MM.1S (cell line): ENCODE results near the gene GASK1A.

Experiments
- EZH2 ChIP-seq: fragments of 300-600 bp; sonication (generic); optimal IDR thresholded peaks from 2 replicates; pipeline ENCODE3; 2017; ENCODE audit warnings: low read depth, mild to moderate bottlenecking, antibody characterized with exemption, low read length, mixed read lengths
- TF ChIP-seq, protein P1 (sequence below): fragments of 300-600 bp; sonication (generic); IDR thresholded peaks from 2 replicates; pipeline ENCODE4 v1.5.1; 2016; ENCODE audit warnings: antibody characterized with exemption, low read length, mixed read lengths

DNA sequence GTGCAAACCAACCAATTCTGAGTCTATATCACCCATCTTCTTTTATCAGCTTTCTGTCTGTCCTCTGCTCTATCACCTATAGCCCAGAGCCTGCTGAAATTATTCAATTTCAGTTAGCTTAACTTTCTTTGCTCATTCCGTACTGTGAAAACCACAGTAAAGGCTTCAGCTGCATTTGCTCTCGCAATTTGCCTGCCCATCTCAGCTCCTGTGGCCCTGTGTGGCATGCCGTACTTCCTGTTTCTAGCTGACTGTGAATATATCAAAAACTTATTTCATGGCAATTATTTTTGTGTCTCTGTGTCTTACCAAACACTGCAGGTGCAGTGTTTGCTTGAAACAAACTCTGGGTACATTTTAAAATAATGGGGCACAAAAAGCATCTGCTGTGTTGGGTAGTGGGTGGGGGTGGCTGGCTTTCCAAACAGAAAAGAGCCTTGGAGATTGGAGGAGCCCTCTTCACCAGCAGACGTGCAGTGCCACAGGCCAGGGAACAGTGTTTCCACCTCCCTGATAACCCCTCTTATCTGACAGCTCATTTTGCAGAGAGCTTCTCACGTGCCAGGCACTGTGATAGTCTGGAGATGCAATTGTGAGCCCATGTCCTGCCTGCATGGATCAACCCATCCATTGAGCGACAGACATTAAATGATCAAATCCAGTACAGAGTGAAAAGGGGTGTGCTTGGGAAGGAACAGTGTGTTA is 45.2 kb downstream of the GASK1A start:
- TF ChIP-seq EZH2, result no peak
- TF ChIP-seq, protein P1, sequence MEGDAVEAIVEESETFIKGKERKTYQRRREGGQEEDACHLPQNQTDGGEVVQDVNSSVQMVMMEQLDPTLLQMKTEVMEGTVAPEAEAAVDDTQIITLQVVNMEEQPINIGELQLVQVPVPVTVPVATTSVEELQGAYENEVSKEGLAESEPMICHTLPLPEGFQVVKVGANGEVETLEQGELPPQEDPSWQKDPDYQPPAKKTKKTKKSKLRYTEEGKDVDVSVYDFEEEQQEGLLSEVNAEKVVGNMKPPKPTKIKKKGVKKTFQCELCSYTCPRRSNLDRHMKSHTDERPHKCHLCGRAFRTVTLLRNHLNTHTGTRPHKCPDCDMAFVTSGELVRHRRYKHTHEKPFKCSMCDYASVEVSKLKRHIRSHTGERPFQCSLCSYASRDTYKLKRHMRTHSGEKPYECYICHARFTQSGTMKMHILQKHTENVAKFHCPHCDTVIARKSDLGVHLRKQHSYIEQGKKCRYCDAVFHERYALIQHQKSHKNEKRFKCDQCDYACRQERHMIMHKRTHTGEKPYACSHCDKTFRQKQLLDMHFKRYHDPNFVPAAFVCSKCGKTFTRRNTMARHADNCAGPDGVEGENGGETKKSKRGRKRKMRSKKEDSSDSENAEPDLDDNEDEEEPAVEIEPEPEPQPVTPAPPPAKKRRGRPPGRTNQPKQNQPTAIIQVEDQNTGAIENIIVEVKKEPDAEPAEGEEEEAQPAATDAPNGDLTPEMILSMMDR, result no peak
